Right lobe of liver (tissue), 6 donors: Measurements from ENCODE around the gene UBC. TPM values are rescaled to one million over a fixed set of nuclear protein-coding genes. Genes with fewer than 3 reads are reported as not detected.
A peak's percentile ranks its signal among the peaks of the same experiment; 100 is the strongest.

Source experiments
- ATAC-seq, 4 donors: fragments of 200-7000 bp; cut with Tn5 transposase; one replicate each; pipeline ENCODE4 v1.9.1; 2020; ENCODE audit warnings: mild to moderate bottlenecking in 4 of 4, moderate library complexity in 4 of 4
- DNase-seq, 3 donors: peaks; one replicate each; pipeline ENCODE4 v3.0.0-alpha.2; 2020
- H3K27ac ChIP-seq, 3 donors: fragments of 200-600 bp; one replicate each; pipeline ENCODE4 v1.8.0; 2022
- H3K27me3 ChIP-seq, 2 donors: fragments of 200-600 bp; one replicate each; pipeline ENCODE4 v1.8.0; 2022
- H3K36me3 ChIP-seq, 4 donors: fragments of 200-600 bp; sonication (generic) in 1 of 4; one replicate each; pipeline versions ENCODE4 v1.5.1 to v1.8.0; 2017 to 2022; ENCODE audit warnings: control low read depth in 1 of 4
- H3K4me1 ChIP-seq, 4 donors: fragments of 200-600 bp; sonication (generic) in 1 of 4; one replicate each; pipeline versions ENCODE4 v1.5.1 to v1.8.0; 2017 to 2022; ENCODE audit warnings: control low read depth in 1 of 4
- H3K4me3 ChIP-seq, 3 donors: fragments of 200-600 bp; one replicate each; pipeline ENCODE4 v1.8.0; 2022
- H3K9me3 ChIP-seq, 4 donors: fragments of 200-600 bp; sonication (generic) in 1 of 4; one replicate each; pipeline versions ENCODE4 v1.5.1 to v1.8.0; 2017 to 2022; ENCODE audit warnings: control low read depth in 1 of 4
- CTCF ChIP-seq, 4 donors: fragments of 200-600 bp in 3 of 4; fragments of 450-650 bp in 1 of 4; IDR thresholded peaks; one replicate each; pipeline versions ENCODE4 v1.5.1 to v1.8.0; 2016 to 2022; ENCODE audit warnings: antibody characterized with exemption in 4 of 4, mild to moderate bottlenecking in 2 of 4
- POLR2A ChIP-seq: fragments of 450-650 bp; IDR thresholded peaks from one replicate; pipeline ENCODE4 v1.6.1; 2017; ENCODE audit warnings: antibody characterized with exemption, mild to moderate bottlenecking
- WGBS: methylation state at CpG from one replicate; pipeline ENCODE4 v1.1.6; 2018; ENCODE audit warnings: low coverage, low lambda C conversion rate; ENCODE audit not compliant: insufficient coverage; ENCODE audit errors: missing lambda C conversion rate; 5-methylcytosine and 5-hydroxymethylcytosine counted together
- intact Hi-C, 2 donors: fragments of 100-400 bp; cut with DNase I; formaldehyde crosslinking; loops; one replicate each; pipeline versions ENCODE4 v1.11.2 to v1.14.1; 2022
- total RNA-seq, 6 experiments: library from RNA; depleted of rRNA in 2 of 6; stranded (reverse); fragments of >200 nt in 2 of 6; fragmentation: NEBNext Ultra II Directional in 3 of 6; extraction: Animal tissue kit (Norgen Biotek cat#: 25700) in 3 of 6; gene quantifications; one replicate each; pipeline versions ENCODE4 v1.1.0 to v1.2.4, GENCODE V29; 2016 to 2023
- donor health status: DM: no; HTN: yes; CAD: no.
- donor health status: DM: no; HTN: no; CAD: no.
- donor health status: DM: no; HTN: no; CAD: no.
- donor health status: DM: no; HTN: yes; CAD: no.
- donor health status: DM: no; HTN: yes; CAD: no.

UBC gene
- total RNA-seq, 6 experiments from 2014 or later = 390 to 1,023 (median 604) TPM

GRCh38 chr12:124947561-124948398 lies 33.3 kb upstream of the UBC start:
- Histone ChIP-seq H3K4me3 (no peak overlapping the region), H3K27ac (no peak overlapping the region), H3K4me1 (peaks cover 0 to 12% (median 0%) of the 10 kb centered on the region in 4 donors), H3K36me3 (peaks cover 0 to 19% (median 3%) of the 10 kb centered on the region in 4 donors), H3K27me3 (no peaks in the 10 kb centered on the region), H3K9me3 (no peaks in the 10 kb centered on the region)
- WGBS = no CpG with 5 or more reads among the region's 20 CpGs
- DNase-seq (no peak), ATAC-seq (no peak)
- no peak for TF ChIP-seq POLR2A
- no peak for TF ChIP-seq CTCF (IDR thresholded peaks at IDR 0.05)
- intact Hi-C loops = no loop called here

- TF ChIP-seq CTCF (IDR thresholded peaks at IDR 0.05) (no peak), POLR2A (no peak)
- H3K27ac ChIP-seq = no peak overlapping the region
- H3K36me3 ChIP-seq = peaks cover 0 to 19% (median 3%) of the 10 kb centered on the region in 4 donors
- intact Hi-C loops = no loop called here
- peaks cover 0 to 12% (median 0%) of the 10 kb centered on the region in 4 donors for H3K4me1 ChIP-seq
- H3K4me3 ChIP-seq = no peak overlapping the region
- DNase-seq (no peak), ATAC-seq (no peak)
- H3K27me3 ChIP-seq = no peaks in the 10 kb centered on the region
- WGBS = no CpG with 5 or more reads among the region's 11 CpGs
- no peaks in the 10 kb centered on the region for H3K9me3 ChIP-seq
Measured at GRCh38 chr12:124947013-124947412, 32.6 kb upstream of the UBC start.

- ATAC-seq = peak in 2 of 4 donors; percentile 6 to 19
- WGBS = 83% methylated on average over 1 of the region's 10 CpGs
Measured at GRCh38 chr12:124946447-124946793, 32.0 kb upstream of the UBC start.

GRCh38 chr12:124941170-124941527 lies 26.7 kb upstream of the UBC start:
- WGBS = 82% methylated on average over 7 of the region's 7 CpGs
- H3K36me3 ChIP-seq = no peaks in the 10 kb centered on the region
- ATAC-seq (no peak), DNase-seq (no peak)
- no peaks in the 10 kb centered on the region for H3K9me3 ChIP-seq
- peak overlapping the region; percentile 89 to 93 (median 92) for H3K27ac ChIP-seq
- no peaks in the 10 kb centered on the region for H3K27me3 ChIP-seq
- peaks cover 0 to 33% (median 6%) of the 10 kb centered on the region in 4 donors for H3K4me1 ChIP-seq
- TF ChIP-seq POLR2A (no peak), CTCF (IDR thresholded peaks at IDR 0.05) (no peak)
- intact Hi-C loops = no loop called here
- peak overlapping the region in 1 of 3 donors; percentile 6 for H3K4me3 ChIP-seq

More at GRCh38 chr12:124946447-124946793, 32.0 kb upstream of the UBC start:
- intact Hi-C loops = no loop called here
- H3K4me3 ChIP-seq = no peak overlapping the region
- H3K27me3 ChIP-seq = no peaks in the 10 kb centered on the region
- peaks cover 0 to 18% (median 3%) of the 10 kb centered on the region in 4 donors for H3K36me3 ChIP-seq
- no peak for TF ChIP-seq POLR2A
- no peak for TF ChIP-seq CTCF (IDR thresholded peaks at IDR 0.05)
- H3K4me1 ChIP-seq = peaks cover 0 to 12% (median 0%) of the 10 kb centered on the region in 4 donors
- no peak for DNase-seq
- no peak overlapping the region for H3K27ac ChIP-seq
- H3K9me3 ChIP-seq = no peaks in the 10 kb centered on the region
